ENCODE data around the gene CDH12.

DNA sequence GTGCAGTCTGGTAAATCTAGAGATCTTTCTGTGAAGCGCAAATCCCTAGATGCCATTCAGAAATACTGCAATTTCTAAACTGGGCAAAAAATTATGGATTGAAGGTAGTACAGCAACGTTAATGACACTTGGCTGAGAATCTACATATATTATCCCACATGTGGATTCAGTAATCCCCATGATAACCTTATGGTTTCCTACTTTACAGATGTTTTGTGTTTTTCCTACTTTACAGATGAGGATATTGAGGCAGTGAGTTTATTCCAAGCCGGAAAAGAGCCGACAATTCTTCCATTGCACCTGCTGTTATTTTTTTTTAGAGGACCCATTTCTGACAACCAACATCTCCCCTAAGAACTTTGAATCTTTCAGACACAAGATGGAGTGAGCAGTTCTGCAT, 796.5 kb downstream of the CDH12 start:
- TF ChIP-seq EZH2 (IDR thresholded peaks at IDR 0.05; ENCODE audit: insufficient read depth, low read length): no peak
- TF ChIP-seq, protein P1, sequence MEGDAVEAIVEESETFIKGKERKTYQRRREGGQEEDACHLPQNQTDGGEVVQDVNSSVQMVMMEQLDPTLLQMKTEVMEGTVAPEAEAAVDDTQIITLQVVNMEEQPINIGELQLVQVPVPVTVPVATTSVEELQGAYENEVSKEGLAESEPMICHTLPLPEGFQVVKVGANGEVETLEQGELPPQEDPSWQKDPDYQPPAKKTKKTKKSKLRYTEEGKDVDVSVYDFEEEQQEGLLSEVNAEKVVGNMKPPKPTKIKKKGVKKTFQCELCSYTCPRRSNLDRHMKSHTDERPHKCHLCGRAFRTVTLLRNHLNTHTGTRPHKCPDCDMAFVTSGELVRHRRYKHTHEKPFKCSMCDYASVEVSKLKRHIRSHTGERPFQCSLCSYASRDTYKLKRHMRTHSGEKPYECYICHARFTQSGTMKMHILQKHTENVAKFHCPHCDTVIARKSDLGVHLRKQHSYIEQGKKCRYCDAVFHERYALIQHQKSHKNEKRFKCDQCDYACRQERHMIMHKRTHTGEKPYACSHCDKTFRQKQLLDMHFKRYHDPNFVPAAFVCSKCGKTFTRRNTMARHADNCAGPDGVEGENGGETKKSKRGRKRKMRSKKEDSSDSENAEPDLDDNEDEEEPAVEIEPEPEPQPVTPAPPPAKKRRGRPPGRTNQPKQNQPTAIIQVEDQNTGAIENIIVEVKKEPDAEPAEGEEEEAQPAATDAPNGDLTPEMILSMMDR (IDR thresholded peaks at IDR 0.05; ENCODE audit: insufficient read depth, low read depth, low read length): no peak
